ENCODE measurements around the gene NRCAM.
"Not testable (repeated sequence)": the region's sequence is repeated elsewhere in the genome, so short reads cannot be mapped to it uniquely, and the experiment has no call there.

Gene NRCAM

DNA sequence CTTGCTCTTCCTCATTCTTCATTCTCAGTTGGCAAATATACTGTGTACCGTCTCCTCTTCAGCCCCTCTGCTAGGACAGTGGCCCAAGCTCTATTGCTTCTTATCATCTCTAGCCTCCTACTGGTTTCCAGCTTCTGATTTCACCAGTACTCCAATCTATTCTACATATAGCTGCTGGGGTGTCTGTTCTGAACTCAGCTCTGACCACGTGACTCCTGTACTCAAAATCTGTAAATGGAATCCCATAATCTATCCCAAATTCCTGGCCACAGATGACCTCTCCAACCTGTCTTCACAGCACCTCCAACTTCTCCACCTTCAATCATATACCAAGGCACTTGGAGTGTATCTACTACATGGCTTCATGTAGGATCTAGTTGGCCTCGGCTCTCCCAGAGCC, 152.9 kb downstream of the NRCAM start:
- DNase-seq = no peak

DNA sequence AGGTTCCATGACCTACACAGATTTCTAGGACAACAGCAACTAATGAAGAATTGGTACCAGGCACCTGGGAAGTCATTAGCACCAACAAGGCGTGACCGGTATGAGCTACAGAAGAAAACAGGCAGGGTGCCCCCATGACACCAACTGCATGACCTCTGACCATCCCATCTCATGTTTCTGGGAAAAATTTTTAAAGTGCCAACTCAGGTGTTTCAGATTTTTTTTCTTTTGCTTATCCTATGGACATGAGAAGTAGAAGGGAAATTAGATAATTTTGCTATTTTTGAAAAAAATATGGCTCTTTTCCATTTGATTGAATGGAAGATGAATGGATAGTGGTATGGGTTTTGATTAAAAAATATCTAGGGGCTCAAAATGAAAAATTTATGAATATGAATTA, 154.8 kb downstream of the NRCAM start:
- no peak for DNase-seq

DNA sequence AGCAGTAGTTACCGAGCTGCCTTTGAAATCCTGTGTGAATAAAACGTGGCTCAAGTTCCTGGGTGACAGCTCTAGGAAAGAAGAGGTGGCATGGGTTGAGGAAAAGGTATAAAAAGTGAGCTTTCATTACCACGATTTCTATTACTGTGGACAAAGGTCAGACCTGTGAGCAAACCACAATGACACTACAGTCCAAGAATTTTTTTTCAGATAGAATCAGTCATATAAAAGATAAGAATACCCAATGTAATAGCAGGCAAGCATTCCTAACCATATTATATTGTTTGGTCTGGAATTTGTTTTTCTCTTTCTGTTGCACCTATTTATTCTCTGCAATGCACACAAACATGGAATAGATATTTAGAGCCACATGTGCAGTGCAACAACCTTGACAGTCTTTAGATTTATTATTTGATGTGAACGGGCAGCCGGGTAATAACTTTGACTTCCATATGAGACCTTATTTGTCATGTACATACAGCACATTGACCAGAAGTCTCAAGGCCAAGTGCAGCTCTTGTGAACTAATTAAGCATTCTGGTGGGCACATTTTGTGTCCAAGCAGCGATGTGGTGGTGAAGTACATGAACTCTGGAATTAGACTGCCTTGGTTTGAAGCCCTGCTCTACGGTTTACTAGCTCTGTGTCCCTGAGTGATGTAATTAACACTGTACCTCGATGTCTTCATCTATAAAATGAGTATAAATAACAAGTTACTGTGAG, 156.8 kb downstream of the NRCAM start:
- DNase-seq = no peak

DNA sequence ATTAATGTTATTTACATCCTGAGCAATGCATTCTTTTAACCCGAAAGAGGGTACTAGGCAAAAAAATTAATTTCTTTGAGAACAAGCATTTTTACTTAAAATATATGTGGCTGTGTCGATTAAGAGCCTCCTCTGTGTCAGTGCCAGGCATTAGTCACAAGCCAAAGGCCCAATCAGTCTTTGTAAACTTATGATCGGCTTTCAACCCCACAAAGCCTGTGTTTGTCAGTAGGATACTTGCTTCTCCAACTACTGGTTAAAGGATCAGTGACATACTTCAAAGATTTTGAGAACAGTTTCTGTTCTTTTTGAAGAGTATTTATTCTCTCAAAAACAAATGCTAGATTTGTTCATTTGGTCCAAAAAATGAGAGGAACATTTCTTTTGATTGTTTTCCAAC, 159.3 kb downstream of the NRCAM start:
- no peak for DNase-seq

- DNase-seq = peak; percentile 9
Observed at GRCh38 chr7:108294595-108294994, 161.6 kb downstream of the NRCAM start.

DNA sequence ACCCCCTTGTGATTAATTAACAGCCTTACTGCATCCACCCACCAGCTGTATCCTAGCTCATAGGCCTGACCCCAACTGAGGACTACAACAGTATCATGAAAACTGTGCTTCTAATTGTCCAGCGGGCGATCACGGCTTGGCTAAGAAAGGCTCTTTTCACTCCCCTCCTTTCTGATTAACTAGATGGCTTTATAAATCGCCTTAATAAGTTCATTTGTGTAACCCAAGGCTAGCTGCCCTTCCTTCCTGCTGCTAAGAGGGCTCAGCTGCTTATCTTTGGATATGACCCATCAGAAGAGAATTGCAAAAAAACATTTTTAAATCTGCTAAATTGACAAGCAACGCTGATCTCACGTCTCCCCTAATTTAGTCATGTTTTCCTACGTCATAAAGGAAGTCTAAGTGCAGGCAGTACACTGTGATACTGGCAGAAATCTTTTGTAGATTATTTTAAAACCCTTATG, 163.1 kb downstream of the NRCAM start:
- no peak for DNase-seq

- DNase-seq = no peak
Observed at GRCh38 chr7:108292541-108292940, 163.7 kb downstream of the NRCAM start.

DNA sequence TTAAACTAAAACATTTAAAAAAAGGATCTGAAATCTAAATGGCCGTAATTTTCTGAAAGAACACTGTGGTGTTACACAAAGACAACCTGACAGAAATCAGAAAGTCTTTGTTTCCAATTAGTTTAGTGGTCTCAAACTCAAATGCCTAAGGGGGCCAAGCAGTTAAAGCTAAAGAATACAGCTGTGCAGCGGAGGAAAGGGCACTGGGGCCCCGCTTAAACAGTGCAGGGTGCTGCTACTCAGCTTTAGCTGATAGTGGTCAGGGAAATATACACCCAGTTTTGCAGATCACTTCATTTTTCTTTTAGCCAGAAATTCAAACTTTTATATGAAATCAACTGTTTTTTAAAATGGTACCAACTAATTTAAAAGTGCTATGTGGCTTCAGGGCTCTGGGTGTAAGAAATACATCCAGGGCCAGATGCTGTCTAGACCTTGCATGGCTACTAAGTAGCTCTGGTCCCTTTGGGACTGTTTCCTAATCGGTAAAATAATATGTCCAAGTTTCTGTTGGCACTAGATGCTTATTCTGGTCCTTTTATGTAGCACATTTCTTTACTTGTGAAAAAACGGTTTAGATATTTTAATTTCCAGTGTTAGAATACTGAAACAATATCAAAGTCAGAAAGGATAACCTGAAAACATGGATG, 164.3 kb downstream of the NRCAM start:
- DNase-seq = no peak

DNA sequence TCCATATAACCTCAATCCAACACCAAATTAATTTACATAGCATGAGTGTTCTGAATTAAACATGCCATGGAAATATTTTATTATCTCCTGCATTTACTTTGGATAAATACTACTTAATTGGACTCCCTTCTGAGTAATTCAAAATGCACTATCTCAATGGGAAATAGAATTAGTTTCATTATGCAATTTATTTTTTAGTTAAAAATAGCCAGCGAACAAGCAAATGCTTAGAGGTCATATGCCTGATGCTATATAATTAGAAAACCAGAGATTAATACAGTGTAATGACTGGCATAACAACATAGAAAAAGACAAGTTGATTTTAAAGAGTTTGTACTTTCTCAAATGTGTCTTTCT, 165.1 kb downstream of the NRCAM start:
- DNase-seq = no peak

DNA sequence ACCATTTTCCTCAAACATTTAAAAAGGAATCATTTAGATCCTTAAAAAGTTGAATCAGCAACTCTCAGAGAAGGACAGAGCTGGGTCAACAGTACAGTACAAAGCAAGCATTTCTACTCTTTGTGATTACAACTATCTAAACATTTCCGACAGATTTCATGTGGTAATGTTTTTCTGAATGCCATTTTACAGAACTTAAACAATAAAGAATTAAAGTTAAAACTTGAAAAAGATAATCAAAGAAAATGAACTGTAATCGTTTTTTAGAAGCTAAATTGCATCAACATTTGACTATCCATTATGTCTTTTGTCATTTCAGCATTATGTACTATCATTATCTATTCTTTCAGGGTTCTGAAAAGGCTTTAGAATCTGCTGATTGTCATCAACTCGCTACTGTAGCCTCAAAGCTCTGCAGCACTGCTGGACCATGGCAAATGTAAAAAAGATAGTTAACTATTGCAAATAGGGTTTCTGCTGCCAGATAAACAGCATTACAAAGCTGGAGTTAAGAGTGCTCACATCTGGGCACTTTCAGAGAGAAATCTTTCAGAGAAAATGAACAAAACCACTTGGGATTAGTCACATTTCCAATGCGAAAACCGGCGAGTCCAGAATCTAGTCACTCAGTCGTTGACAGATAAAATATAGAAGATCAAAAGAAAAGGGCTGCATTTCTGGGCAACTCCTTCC, 165.6 kb downstream of the NRCAM start:
- DNase-seq = no peak

DNA sequence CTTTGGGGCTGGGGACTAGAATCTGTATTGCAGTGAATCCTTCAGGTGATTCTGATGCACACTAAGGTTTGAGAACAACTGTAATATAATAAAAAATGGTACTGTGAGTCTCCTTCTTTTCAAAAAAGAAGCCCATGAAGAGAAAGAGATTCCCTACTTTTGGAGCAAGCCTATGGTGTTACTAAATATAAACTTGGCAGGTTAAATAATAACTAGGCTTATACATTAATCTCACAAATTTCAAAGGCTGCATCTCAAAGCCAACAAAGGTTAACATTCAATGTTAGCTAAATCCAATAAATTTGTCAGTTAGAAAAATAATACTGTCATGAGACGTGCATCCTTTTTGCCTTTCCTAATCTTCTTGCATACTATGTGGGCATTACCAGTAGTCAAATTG, 166.4 kb downstream of the NRCAM start:
- DNase-seq = no peak

DNA sequence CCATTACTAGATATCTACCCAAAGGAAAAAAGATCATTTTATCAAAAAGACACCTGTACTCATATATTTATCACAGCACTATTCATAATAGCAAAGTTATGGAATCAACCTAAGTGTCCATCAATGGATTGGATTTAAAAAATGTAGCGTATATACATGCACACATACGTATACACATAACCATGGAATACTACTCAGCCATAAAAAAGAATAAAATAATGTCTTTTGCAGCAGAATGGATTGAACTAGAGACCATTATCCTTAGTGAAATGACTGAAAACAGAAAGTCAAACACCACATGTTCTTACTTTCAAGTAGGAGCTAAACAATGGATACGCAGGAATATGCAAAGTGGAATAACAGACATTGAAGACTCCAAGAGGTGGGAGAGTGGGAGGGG, 168.4 kb downstream of the NRCAM start:
- DNase-seq = no peak

- no peak for DNase-seq
Observed at GRCh38 chr7:108286290-108286904, 169.8 kb downstream of the NRCAM start.

- DNase-seq = no peak
Observed at GRCh38 chr7:108285778-108286177, 170.5 kb downstream of the NRCAM start.

DNA sequence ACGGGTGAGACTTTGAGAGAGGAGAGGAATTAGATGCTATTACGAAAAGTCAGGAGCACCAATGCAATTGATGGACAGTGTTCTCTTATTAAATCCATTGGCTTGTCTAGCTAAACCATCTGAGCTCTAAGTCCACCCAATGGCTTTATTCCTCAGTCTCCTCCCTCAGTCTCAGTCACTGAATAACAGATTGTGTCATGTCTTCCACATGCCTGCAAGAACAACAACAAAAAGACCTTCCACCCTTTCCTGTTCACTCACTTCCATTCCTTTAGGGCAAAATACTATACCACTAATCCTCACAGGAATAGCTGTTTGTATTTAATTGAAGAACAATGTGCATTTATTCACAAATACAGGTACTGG, 171.2 kb downstream of the NRCAM start:
- no peak for DNase-seq

DNA sequence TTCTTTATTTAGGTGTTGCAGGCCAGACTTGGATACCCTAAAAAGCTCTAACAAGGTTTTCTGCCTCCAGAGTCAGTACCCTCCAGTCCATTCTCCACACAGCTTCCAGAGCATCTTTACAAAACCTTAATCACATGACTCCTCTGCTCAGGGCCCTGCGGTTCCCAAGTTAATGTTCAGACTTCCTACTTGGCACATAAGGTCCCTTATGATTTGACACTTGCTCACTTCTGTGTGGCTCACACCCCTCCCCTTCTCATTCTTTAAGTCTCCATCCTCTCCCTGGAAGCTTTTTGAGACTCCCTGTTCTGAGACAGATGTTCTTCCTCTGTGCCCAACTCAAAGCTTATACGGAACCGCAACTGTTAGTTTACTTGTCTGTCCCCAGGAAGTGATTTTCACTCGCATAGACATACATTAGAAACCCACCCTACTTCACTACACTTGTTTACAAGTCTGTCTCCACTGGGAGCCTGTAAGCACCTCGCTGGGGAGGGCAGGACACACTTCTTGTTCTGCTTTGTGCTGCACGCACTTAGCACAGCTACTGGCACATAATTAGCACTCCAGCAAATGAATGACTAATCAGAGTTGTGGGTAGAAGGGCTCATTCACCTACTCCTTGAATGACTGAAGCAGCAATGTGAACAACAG, 171.8 kb downstream of the NRCAM start:
- no peak for DNase-seq

- no peak for DNase-seq
Observed at GRCh38 chr7:108283252-108283651, 173.0 kb downstream of the NRCAM start.

DNA sequence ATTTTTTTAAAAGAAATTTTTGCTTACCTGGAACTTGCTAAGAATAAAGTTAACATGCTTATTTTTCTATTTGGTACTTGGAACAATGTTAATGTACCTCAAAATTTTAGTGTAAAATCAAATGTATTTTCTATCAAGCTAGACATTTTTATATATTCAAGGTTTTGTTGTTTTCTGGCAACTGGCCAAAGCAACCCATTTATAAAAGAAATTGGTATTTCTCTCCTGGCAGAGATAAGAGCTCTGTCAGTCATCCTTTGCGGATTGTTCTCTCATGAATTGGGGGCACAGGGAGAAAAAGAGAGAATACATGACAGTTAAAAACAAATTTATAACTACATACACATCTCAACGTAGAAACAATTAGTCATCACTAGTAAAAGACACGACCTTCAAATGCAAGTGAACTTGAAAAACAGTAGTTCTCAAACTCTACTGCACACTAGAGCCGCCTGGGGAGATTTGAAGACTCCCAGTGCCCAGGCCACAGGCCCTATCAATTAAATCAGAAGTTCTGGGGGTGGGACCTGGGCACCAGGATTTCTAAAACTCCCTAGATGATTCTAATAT, 173.7 kb downstream of the NRCAM start:
- DNase-seq = no peak

DNA sequence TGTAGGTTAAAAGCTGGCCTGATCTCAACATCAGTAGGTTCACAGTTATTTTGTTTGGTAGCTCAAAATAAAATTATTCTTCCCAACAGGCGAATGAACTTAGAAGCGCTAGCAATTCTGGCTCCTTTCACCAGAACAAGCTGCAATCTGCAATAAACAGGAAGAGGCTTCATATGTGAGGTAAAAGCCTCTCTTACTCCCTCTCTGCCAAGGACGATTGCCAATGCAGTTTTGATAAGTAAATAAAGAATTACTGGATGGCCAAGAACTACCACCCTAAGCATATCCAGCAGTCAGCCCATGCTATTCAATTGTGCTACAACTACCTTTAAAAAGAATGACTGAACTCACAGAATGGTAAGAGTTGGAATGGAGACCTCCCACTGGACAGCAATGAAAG, 176.1 kb downstream of the NRCAM start:
- DNase-seq = no peak

- DNase-seq = no peak
Observed at GRCh38 chr7:108278776-108279175, 177.5 kb downstream of the NRCAM start.

GRCh38 chr7:108278281-108278680, 178.0 kb downstream of the NRCAM start:
- no peak for DNase-seq

- not testable (repeated sequence) for DNase-seq
Observed at GRCh38 chr7:108274447-108274846, 181.8 kb downstream of the NRCAM start.

DNA sequence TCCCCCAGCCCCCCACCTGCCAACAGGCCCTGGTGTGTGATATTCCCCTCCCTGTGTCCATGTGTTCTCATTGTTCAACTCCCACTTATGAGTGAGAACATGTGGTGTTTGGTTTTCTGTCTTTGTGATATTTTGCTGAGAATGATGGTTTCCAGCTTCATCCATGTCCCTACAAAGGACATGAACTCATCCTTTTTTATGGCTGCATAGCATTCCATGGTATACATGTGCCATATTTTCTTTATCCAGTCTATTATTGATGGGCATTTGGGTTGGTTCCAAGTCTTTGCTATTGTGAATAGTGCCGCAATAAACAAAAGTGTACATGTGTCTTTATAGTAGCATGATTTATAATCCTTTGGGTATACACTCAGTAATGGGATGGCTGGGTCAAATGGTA, 183.3 kb downstream of the NRCAM start:
- not testable (repeated sequence) for DNase-seq
